Ureter (tissue), 1 donor: ENCODE data around the gene PLA2G10. TPM values are rescaled to one million over a fixed set of nuclear protein-coding genes. Genes with fewer than 3 reads are reported as not detected.
"Not testable (repeated sequence)": the region's sequence is repeated elsewhere in the genome, so short reads cannot be mapped to it uniquely, and the experiment has no call there.

ENCODE experiments used
- DNase-seq: peaks from one replicate; pipeline ENCODE4 v3.0.0-alpha.2; 2020; ENCODE audit warnings: low spot score
- total RNA-seq: library from RNA; stranded (reverse); gene quantifications from one replicate; pipeline ENCODE4 v1.2.4, GENCODE V29; 2023
- donor health status: DM: yes; HTN: yes; CAD: no.

PLA2G10 gene
- 1.4 TPM for total RNA-seq

DNA sequence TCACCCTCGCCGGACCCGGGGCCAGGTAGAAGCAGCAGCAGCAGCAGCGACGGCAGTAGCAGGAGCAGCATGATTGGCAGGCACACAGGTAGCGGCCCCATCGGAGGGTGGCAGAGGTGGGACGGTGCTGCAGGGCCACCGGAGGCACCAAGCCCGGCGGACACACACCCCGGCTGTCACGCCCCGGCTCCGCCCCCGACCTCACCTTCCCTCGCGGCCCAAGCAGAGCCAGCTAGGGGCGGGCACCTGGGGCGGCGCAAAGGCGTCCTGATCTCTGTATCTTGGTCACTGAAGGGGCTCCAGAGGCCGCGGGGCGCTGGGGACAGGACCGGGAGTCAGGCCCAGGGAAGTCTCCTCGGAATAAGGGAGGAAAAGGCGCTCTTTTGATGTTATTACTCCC, at the start of gene PLA2G10:
TSS of gene PLA2G10 (minus strand) at position 180 of the 400 bp plus-strand sequence. CDS start at position 101, 79 bp downstream.
- DNase-seq: not testable (repeated sequence)

- DNase-seq: not testable (repeated sequence)
These were observed 48.4 kb upstream of the PLA2G10 start, which contains the start of gene NPIPA2 for GRCh38 chr16:14742273-14743128. Gene NPIPA2 (plus strand): TSS chr16:14742533. CDS start chr16:14748066, 5,533 bp downstream.

GRCh38 chr16:14741794-14742193, 47.7 kb upstream of the PLA2G10 start:
- not testable (repeated sequence) for DNase-seq

DNA sequence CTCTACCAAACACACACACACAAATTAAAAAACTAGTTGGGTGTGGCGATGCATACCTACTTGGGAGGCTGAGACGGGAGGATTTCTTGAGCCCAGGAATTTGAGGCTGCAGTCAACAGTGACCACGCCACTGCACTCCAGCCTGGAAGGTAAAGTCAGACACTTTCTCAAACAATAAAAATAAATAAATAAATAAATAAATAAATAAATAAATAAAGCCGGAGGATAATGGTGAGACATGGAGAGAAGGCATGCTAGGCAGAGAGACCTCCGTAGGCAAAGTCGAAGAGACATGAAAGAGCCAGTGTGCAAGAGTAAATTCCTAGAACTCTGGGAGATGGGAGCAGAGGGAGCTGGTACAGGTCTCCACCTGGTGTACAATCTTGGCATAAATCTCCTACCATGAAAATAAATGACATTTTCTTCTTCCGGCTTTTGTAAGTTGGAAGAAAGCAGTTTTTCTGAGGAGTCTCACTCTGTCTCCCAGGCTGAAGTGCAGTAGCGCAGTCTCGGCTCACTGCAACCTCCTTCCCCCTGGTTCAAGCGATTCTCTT, 46.8 kb upstream of the PLA2G10 start:
- DNase-seq: not testable (repeated sequence)

- not testable (repeated sequence) for DNase-seq
These were observed 39.1 kb upstream of the PLA2G10 start for GRCh38 chr16:14733233-14733632.

- DNase-seq: not testable (repeated sequence)
These were observed 9.3 kb upstream of the PLA2G10 start, which contains the start of gene NPIPA3 for GRCh38 chr16:14703156-14704011. Gene NPIPA3 (plus strand): TSS chr16:14703411. CDS start chr16:14708944, 5,533 bp downstream.

DNA sequence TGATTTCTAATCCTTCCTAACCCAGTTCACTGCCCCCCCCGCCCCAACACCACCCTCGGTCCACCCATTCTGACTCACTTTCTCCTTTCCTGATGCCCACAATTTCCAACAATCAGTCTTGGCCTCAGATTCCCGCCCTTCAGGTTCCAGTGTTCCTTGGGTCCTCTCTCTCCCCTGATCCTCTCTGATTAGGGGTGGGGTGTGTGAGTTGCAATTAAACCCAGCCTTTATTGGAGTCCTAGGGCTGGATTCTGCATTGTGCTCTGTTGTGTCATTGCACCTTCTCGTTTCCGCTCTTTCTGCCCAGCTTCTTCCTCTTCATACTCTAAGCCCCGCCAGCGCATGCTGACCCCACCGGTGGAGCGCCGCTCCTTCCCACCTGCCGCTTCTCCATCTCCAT, 8.6 kb upstream of the PLA2G10 start:
- not testable (repeated sequence) for DNase-seq

DNA sequence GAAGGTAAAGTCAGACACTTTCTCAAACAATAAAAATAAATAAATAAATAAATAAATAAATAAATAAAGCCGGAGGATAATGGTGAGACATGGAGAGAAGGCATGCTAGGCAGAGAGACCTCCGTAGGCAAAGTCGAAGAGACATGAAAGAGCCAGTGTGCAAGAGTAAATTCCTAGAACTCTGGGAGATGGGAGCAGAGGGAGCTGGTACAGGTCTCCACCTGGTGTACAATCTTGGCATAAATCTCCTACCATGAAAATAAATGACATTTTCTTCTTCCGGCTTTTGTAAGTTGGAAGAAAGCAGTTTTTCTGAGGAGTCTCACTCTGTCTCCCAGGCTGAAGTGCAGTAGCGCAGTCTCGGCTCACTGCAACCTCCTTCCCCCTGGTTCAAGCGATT, 7.8 kb upstream of the PLA2G10 start:
- not testable (repeated sequence) for DNase-seq

DNA sequence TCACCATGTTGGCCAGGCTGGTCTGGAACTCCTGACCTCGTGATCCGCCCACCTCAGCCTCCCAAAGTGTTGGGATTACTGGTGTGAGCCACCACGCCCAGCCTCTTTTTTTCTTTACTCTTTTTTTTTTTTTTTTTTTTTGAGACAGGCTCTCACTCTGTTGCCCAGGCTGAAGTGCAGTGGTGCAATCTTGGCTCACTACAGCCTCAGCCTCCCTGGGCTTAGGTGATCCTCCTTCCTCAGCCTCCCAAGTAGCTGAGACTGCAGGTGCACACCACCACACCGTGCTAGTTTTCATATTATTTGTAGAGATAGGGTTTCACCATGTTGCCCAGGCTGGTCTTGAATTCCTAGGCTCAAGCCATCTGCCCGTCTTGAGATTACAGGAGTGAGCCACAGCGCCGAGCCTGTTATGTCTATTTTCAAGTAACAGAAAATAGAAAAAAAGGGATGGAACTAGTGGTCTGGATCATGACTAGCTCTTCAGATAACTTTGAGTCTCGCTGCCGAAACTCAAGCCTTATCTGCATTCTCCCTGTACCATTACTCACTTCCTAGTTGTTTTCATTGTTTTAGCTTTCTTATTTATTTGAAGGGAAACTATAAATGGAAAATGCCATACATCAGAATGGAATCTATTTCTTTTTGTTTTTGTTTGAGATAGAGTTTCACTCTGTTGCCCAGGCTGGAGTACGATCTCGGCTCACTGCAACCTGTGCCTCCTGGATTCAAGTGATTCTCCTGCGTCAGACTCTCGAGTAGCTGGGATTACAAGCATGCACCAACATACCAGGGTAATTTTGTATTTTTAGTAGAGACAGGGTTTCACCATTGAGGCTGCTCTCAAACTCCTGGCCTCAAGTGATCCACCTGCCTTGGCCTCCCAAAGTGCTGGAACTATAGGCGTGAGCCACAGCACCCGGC, 8.0 kb downstream of the PLA2G10 start:
- DNase-seq: not testable (repeated sequence)

GRCh38 chr16:14682121-14682520, 12.0 kb downstream of the PLA2G10 start:
- no peak for DNase-seq

GRCh38 chr16:14681115-14681514, 13.0 kb downstream of the PLA2G10 start:
- no peak for DNase-seq

GRCh38 chr16:14680396-14680795, 13.7 kb downstream of the PLA2G10 start:
- DNase-seq: not testable (repeated sequence)

DNA sequence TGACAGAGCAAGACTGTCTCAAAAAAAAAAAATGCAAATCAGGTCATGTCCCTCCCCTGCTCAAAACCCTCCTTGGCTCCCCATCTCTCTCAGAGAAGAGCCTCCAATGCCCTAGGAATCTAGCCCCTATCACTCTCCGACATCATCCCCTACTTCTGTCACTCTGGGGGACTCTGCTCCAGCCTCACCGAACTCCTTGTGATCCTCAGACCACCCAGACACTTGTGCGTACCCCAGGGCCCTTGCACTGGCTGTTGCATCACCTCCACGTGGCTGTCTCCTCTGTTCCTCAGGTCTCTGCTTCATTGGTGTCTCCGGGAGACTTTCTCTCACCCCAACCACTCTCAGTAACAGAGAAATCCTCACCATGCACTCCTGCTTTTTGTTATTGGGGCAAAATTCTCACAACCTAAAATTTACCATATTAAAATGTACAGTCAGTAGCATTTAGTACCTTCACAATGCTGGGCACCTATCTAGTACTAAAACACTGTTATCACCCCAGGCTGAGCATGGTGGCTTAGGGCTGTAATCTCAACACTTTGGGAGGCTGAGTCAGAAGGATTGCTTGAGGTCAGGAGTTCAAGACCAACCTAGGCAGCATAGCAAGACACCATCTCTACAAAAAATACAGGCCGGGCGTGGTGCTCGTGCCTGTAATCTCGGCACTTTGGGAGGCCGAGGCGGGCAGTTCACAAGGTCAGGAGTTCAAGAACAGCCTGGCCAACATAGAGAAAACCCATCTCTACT, 15.2 kb downstream of the PLA2G10 start:
- DNase-seq: no peak

DNA sequence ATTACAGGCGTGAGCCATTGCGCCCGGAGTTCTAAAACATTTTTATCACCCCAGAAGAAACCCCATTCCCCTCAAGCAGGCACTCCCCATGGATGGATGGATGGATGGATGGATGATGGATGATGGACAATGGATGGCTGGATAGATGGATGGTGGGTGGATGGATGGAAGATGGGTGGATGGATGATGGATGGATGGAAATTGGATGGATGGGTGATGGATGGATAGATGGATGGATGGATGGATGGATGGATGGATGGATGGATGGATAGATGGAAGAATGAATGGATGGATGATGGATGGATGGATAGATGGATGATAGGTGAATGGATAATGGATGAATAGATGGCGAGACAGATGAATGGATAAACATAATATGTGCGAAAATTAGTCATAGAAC, 16.5 kb downstream of the PLA2G10 start:
- no peak for DNase-seq

DNA sequence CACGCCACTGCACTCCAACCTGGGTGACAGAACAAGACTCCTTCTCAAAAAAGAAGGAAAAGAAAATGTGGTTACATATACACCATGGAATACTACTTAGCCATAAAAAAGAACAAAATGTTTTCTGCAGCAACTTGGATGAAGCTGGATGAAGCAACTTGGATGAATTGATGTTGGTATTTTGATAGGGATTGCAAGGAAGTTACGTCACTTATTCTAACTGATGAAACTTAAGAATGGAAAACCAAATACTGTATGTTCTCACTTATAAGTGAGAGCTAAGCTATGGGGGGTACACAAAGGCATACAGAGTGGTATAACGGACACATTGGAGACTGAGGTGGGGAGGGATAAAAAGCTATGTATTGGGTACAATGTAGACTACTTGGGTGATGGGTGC, 17.5 kb downstream of the PLA2G10 start:
- DNase-seq: no peak

- DNase-seq: no peak
These were observed 21.6 kb downstream of the PLA2G10 start for GRCh38 chr16:14672403-14672971.

GRCh38 chr16:14669776-14670175, 24.3 kb downstream of the PLA2G10 start:
- DNase-seq: no peak

GRCh38 chr16:14668556-14669223, 25.4 kb downstream of the PLA2G10 start:
- DNase-seq: no peak
